Activated CD4-positive, alpha-beta T cell treated with anti-CD3 and anti-CD28 coated beads, Interleukin-2, amount 10 ng/mL, durations not matched to agents 24 days and 14 days (primary cell): ENCODE data around the gene STARD10. TPM values are rescaled to one million over a fixed set of nuclear protein-coding genes. Genes with fewer than 3 reads are reported as not detected.

Experiments
- total RNA-seq: library from RNA; stranded (reverse); gene quantifications from 2 replicates; pipeline ENCODE4 v1.2.3, GENCODE V29; 2022

STARD10 gene
- total RNA-seq, 1 donor from 2014 or later = 17.2 TPM

Other genes with a start within 250 kb of the STARD10 start
- 0.33 and 0.43 TPM in 2 replicates for gene PDE2A, start 119.6 kb downstream of the STARD10 start, total RNA-seq
- 76.9 and 81.5 TPM in 2 replicates for gene ARAP1, start 41.6 kb downstream of the STARD10 start, total RNA-seq
- gene ATG16L2, start 20.4 kb upstream of the STARD10 start, total RNA-seq = 74.1 and 75.8 TPM in 2 replicates